HepG2 (cell line): ENCODE measurements around the gene SDK1. TPM values are rescaled to one million over a fixed set of nuclear protein-coding genes. Genes with fewer than 3 reads are reported as not detected.

Experiments
- BATF2 ChIP-seq: sonication (generic); formaldehyde crosslinking; IDR thresholded peaks from 2 replicates; pipeline ENCODE4 v1.8.0; 2022; ENCODE audit warnings: mild to moderate bottlenecking, missing genetic modification reagents, moderate library complexity
- CTCF ChIP-seq: sonication (generic); formaldehyde crosslinking; IDR thresholded peaks from 2 replicates; pipeline ENCODE4 v1.5.0; 2020; ENCODE audit warnings: mild to moderate bottlenecking, missing genetic modification reagents, moderate library complexity
- GZF1 ChIP-seq: sonication (generic); formaldehyde crosslinking; IDR thresholded peaks from 2 replicates; pipeline ENCODE4 v1.5.1; 2020; ENCODE audit warnings: mild to moderate bottlenecking, missing genetic modification reagents
- KDM5B ChIP-seq: sonication (generic); formaldehyde crosslinking; IDR thresholded peaks from 2 replicates; pipeline ENCODE4 v1.4.0; 2020; ENCODE audit warnings: missing genetic modification reagents, mild to moderate bottlenecking, borderline replicate concordance
- LCORL ChIP-seq, 2 experiments: fragments of 450-650 bp in 1 of 2; sonication (generic) in 1 of 2; formaldehyde crosslinking in 1 of 2; IDR thresholded peaks; 2 replicates each; pipeline versions ENCODE4 v1.5.0 to v1.6.1; 2017 to 2020; ENCODE audit warnings: antibody characterized with exemption in 1 of 2, missing genetic modification reagents in 1 of 2
- NR2C2 ChIP-seq: sonication (generic); formaldehyde crosslinking; IDR thresholded peaks from 2 replicates; pipeline ENCODE4 v1.4.0; 2020; ENCODE audit warnings: missing genetic modification reagents, mild to moderate bottlenecking, moderate library complexity, borderline replicate concordance
- SP2 ChIP-seq: sonication (generic); formaldehyde crosslinking; IDR thresholded peaks from 2 replicates; pipeline ENCODE4 v1.5.1; 2020; ENCODE audit warnings: mild to moderate bottlenecking, missing genetic modification reagents
- THAP8 ChIP-seq: sonication (generic); formaldehyde crosslinking; IDR thresholded peaks from 2 replicates; pipeline ENCODE4 v1.5.1; 2020; ENCODE audit warnings: missing genetic modification reagents, mild to moderate bottlenecking, borderline replicate concordance
- U2AF2 ChIP-seq: fragments of 200-400 bp; formaldehyde crosslinking; IDR thresholded peaks from 2 replicates; pipeline ENCODE4 v1.6.1; 2017; ENCODE audit warnings: low read depth, mild to moderate bottlenecking, low read length
- ZBTB44 ChIP-seq: sonication (generic); formaldehyde crosslinking; IDR thresholded peaks from 2 replicates; pipeline ENCODE4 v1.4.0; 2020; ENCODE audit warnings: missing genetic modification reagents
- ZNF33B ChIP-seq: sonication (generic); formaldehyde crosslinking; IDR thresholded peaks from 2 replicates; pipeline ENCODE4 v1.5.1; 2020; ENCODE audit warnings: mild to moderate bottlenecking, missing genetic modification reagents
- ZNF572 ChIP-seq: sonication (generic); formaldehyde crosslinking; IDR thresholded peaks from 2 replicates; pipeline ENCODE4 v1.5.1; 2020; ENCODE audit warnings: mild to moderate bottlenecking, missing genetic modification reagents
- polyA plus RNA-seq, 8 experiments: library from polyadenylated mRNA; depleted of rRNA in 3 of 8; stranded (reverse) in 7 of 8; unstranded in 1 of 8; fragments of >200 nt; fragmentation: Illumina TruSeq in 4 of 8; extraction: Trizol in 4 of 8; gene quantifications; 2 replicates each; pipeline versions ENCODE4 v1.2.1 to v1.2.3, GENCODE V29; 2011 to 2016; ENCODE audit warnings: low read depth in 4 of 8, missing spikeins in 1 of 8, mixed read lengths in 1 of 8; ENCODE audit not compliant: insufficient read depth in 1 of 8
- total RNA-seq, 5 experiments: library from RNA; depleted of rRNA; stranded (reverse); fragments of >200 nt; fragmentation: Illumina TruSeq; extraction: Trizol; gene quantifications; 2 replicates each; pipeline ENCODE4 v1.2.3, GENCODE V29; 2016; ENCODE audit warnings: low read depth in 1 of 5
- TF ChIP-seq, protein P1 (sequence below): sonication (generic); formaldehyde crosslinking; IDR thresholded peaks from 2 replicates; pipeline ENCODE4 v1.9.0; 2022; ENCODE audit warnings: missing genetic modification reagents, mild to moderate bottlenecking, borderline replicate concordance
- TF ChIP-seq, protein P2 (sequence below): sonication (generic); formaldehyde crosslinking; IDR thresholded peaks from 2 replicates; pipeline ENCODE4 v1.4.0; 2020; ENCODE audit warnings: missing genetic modification reagents
- TF ChIP-seq, protein P3 (sequence below): sonication (generic); formaldehyde crosslinking; IDR thresholded peaks from 2 replicates; pipeline ENCODE4 v1.5.0; 2020; ENCODE audit warnings: missing genetic modification reagents
- TF ChIP-seq, protein P4 (sequence below): sonication (generic); formaldehyde crosslinking; IDR thresholded peaks from 2 replicates; pipeline ENCODE4 v1.4.0; 2020; ENCODE audit warnings: mild to moderate bottlenecking, missing genetic modification reagents

Gene SDK1
- total and polyA plus RNA-seq, 2 of the 13 experiments (the other 11 are each of a cell fraction or from before 2014, with no cell fraction given), result 0.35 to 2.4 TPM

- TF ChIP-seq THAP8 (CRISPR knock-in tag) (no peak), GZF1 (CRISPR knock-in tag) (no peak), ZNF572 (CRISPR knock-in tag) (no peak), U2AF2 (no peak), ZBTB44 (no peak), SP2 (no peak), KDM5B (CRISPR knock-in tag) (no peak), BATF2 (no peak), ZNF33B (CRISPR knock-in tag) (no peak), LCORL (IDR thresholded peaks at IDR 0.05) (no peak), LCORL (CRISPR knock-in tag; IDR thresholded peaks at IDR 0.05) (no peak), CTCF (no peak), NR2C2 (CRISPR knock-in tag) (no peak)
- TF ChIP-seq, protein P1, sequence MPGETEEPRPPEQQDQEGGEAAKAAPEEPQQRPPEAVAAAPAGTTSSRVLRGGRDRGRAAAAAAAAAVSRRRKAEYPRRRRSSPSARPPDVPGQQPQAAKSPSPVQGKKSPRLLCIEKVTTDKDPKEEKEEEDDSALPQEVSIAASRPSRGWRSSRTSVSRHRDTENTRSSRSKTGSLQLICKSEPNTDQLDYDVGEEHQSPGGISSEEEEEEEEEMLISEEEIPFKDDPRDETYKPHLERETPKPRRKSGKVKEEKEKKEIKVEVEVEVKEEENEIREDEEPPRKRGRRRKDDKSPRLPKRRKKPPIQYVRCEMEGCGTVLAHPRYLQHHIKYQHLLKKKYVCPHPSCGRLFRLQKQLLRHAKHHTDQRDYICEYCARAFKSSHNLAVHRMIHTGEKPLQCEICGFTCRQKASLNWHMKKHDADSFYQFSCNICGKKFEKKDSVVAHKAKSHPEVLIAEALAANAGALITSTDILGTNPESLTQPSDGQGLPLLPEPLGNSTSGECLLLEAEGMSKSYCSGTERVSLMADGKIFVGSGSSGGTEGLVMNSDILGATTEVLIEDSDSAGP (CRISPR knock-in tag), result peak; percentile 56; the same call in 1 of the 2 replicates
- TF ChIP-seq, protein P2, sequence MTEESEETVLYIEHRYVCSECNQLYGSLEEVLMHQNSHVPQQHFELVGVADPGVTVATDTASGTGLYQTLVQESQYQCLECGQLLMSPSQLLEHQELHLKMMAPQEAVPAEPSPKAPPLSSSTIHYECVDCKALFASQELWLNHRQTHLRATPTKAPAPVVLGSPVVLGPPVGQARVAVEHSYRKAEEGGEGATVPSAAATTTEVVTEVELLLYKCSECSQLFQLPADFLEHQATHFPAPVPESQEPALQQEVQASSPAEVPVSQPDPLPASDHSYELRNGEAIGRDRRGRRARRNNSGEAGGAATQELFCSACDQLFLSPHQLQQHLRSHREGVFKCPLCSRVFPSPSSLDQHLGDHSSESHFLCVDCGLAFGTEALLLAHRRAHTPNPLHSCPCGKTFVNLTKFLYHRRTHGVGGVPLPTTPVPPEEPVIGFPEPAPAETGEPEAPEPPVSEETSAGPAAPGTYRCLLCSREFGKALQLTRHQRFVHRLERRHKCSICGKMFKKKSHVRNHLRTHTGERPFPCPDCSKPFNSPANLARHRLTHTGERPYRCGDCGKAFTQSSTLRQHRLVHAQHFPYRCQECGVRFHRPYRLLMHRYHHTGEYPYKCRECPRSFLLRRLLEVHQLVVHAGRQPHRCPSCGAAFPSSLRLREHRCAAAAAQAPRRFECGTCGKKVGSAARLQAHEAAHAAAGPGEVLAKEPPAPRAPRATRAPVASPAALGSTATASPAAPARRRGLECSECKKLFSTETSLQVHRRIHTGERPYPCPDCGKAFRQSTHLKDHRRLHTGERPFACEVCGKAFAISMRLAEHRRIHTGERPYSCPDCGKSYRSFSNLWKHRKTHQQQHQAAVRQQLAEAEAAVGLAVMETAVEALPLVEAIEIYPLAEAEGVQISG, result peak; percentile 61
- TF ChIP-seq, protein P3, sequence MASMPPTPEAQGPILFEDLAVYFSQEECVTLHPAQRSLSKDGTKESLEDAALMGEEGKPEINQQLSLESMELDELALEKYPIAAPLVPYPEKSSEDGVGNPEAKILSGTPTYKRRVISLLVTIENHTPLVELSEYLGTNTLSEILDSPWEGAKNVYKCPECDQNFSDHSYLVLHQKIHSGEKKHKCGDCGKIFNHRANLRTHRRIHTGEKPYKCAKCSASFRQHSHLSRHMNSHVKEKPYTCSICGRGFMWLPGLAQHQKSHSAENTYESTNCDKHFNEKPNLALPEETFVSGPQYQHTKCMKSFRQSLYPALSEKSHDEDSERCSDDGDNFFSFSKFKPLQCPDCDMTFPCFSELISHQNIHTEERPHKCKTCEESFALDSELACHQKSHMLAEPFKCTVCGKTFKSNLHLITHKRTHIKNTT (CRISPR knock-in tag), result no peak
- TF ChIP-seq, protein P4, sequence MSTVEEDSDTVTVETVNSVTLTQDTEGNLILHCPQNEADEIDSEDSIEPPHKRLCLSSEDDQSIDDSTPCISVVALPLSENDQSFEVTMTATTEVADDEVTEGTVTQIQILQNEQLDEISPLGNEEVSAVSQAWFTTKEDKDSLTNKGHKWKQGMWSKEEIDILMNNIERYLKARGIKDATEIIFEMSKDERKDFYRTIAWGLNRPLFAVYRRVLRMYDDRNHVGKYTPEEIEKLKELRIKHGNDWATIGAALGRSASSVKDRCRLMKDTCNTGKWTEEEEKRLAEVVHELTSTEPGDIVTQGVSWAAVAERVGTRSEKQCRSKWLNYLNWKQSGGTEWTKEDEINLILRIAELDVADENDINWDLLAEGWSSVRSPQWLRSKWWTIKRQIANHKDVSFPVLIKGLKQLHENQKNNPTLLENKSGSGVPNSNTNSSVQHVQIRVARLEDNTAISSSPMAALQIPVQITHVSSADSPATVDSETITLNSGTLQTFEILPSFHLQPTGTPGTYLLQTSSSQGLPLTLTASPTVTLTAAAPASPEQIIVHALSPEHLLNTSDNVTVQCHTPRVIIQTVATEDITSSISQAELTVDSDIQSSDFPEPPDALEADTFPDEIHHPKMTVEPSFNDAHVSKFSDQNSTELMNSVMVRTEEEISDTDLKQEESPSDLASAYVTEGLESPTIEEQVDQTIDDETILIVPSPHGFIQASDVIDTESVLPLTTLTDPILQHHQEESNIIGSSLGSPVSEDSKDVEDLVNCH (CRISPR knock-in tag), result no peak
These were observed 705.6 kb downstream of the SDK1 start (continued) for GRCh38 chr7:4006687-4007086.
